Liver (tissue), 9 donors: ENCODE measurements around the gene CCRL2. TPM values are rescaled to one million over a fixed set of nuclear protein-coding genes. Genes with fewer than 3 reads are reported as not detected.

Source experiments
- DNase-seq: peaks from one replicate; pipeline ENCODE4 v3.0.0-alpha.2; 2017; ENCODE audit warnings: low spot score
- H3K27ac ChIP-seq, 2 donors: one replicate each; pipeline ENCODE4 v1.7.0; 2013; ENCODE audit warnings: inconsistent platforms in 2 of 2, low read length in 2 of 2, control low read depth in 1 of 2, low read depth in 1 of 2, mild to moderate bottlenecking in 1 of 2
- H3K27me3 ChIP-seq, 4 donors: one replicate each; pipeline versions ENCODE4 v1.6.1 to v1.7.0; 2013; ENCODE audit warnings: low read length in 3 of 4, inconsistent platforms in 1 of 4, mild to moderate bottlenecking in 1 of 4, moderate library complexity in 1 of 4; ENCODE audit not compliant: control insufficient read depth in 4 of 4, insufficient read depth in 4 of 4
- H3K36me3 ChIP-seq, 4 donors: one replicate each; pipeline versions ENCODE4 v1.6.1 to v1.7.0; 2013; ENCODE audit warnings: low read length in 3 of 4, mild to moderate bottlenecking in 3 of 4, low read depth in 1 of 4, moderate library complexity in 1 of 4; ENCODE audit not compliant: control insufficient read depth in 4 of 4, insufficient read depth in 3 of 4
- H3K4me1 ChIP-seq, 4 donors: one replicate each; pipeline versions ENCODE4 v1.6.1 to v1.7.0; 2013; ENCODE audit warnings: low read length in 3 of 4, mild to moderate bottlenecking in 3 of 4, moderate library complexity in 1 of 4; ENCODE audit not compliant: control insufficient read depth in 4 of 4, insufficient read depth in 4 of 4
- H3K4me3 ChIP-seq, 3 donors: one replicate each; pipeline versions ENCODE4 v1.6.1 to v1.7.0; 2013; ENCODE audit warnings: low read length in 3 of 3, control low read depth in 1 of 3, low read depth in 1 of 3, mild to moderate bottlenecking in 1 of 3
- H3K9ac ChIP-seq, 2 donors: one replicate each; pipeline ENCODE4 v1.7.0; 2013; ENCODE audit warnings: low read length in 2 of 2, mild to moderate bottlenecking in 2 of 2, moderate library complexity in 2 of 2, control low read depth in 1 of 2, low read depth in 1 of 2
- H3K9me3 ChIP-seq, 4 donors: one replicate each; pipeline versions ENCODE4 v1.6.1 to v1.7.0; 2013; ENCODE audit warnings: low read length in 3 of 4; ENCODE audit not compliant: control insufficient read depth in 4 of 4
- ATF3 ChIP-seq: IDR thresholded peaks from 2 replicates; pipeline ENCODE4 v1.6.1; 2016; ENCODE audit warnings: antibody characterized with exemption
- CTCF ChIP-seq: fragments of 150-350 bp; IDR thresholded peaks from 2 replicates; pipeline ENCODE4 v1.5.1; 2017; ENCODE audit warnings: improper control_type of control experiment, low read depth, low read length; ENCODE audit not compliant: missing input control
- EGR1 ChIP-seq, 2 donors: IDR thresholded peaks; 2 replicates each; pipeline ENCODE4 v1.6.1; 2016 to 2018; ENCODE audit warnings: antibody characterized with exemption in 2 of 2, low read depth in 2 of 2
- FOXA1 ChIP-seq: IDR thresholded peaks from 2 replicates; pipeline ENCODE4 v1.6.1; 2016; ENCODE audit warnings: antibody characterized with exemption
- FOXA2 ChIP-seq: IDR thresholded peaks from 2 replicates; pipeline ENCODE4 v1.6.1; 2016; ENCODE audit warnings: antibody characterized with exemption
- GABPA ChIP-seq, 2 donors: IDR thresholded peaks in 1 of 2; conservative IDR thresholded peaks in 1 of 2; 2 replicates each; pipeline ENCODE4 v1.6.1; 2016; ENCODE audit warnings: antibody characterized with exemption in 2 of 2, mild to moderate bottlenecking in 1 of 2, moderate library complexity in 1 of 2
- HNF4A ChIP-seq, 2 donors: conservative IDR thresholded peaks; 2 replicates each; pipeline ENCODE4 v1.6.1; 2016; ENCODE audit warnings: antibody characterized with exemption in 2 of 2, mild to moderate bottlenecking in 2 of 2
- HNF4G ChIP-seq: IDR thresholded peaks from 2 replicates; pipeline ENCODE4 v1.6.1; 2016; ENCODE audit warnings: antibody characterized with exemption
- JUND ChIP-seq, 2 donors: IDR thresholded peaks; 2 replicates each; pipeline ENCODE4 v1.6.1; 2016; ENCODE audit warnings: antibody characterized with exemption in 2 of 2
- MAX ChIP-seq: IDR thresholded peaks from 2 replicates; pipeline ENCODE4 v1.6.1; 2016; ENCODE audit warnings: antibody characterized with exemption
- NR2F2 ChIP-seq: IDR thresholded peaks from 2 replicates; pipeline ENCODE4 v1.6.1; 2016; ENCODE audit warnings: antibody characterized with exemption
- RAD21 ChIP-seq, 2 donors: IDR thresholded peaks; 2 replicates each; pipeline ENCODE4 v1.6.1; 2016; ENCODE audit warnings: antibody characterized with exemption in 2 of 2, mild to moderate bottlenecking in 2 of 2
- REST ChIP-seq: IDR thresholded peaks from 2 replicates; pipeline ENCODE4 v1.6.1; 2016; ENCODE audit warnings: antibody characterized with exemption, mild to moderate bottlenecking
- RXRA ChIP-seq, 2 donors: IDR thresholded peaks; 2 replicates each; pipeline ENCODE4 v1.6.1; 2017 to 2018; ENCODE audit warnings: antibody characterized with exemption in 2 of 2, mild to moderate bottlenecking in 1 of 2
- SP1 ChIP-seq: IDR thresholded peaks from 2 replicates; pipeline ENCODE4 v1.6.1; 2018; ENCODE audit warnings: antibody characterized with exemption, mild to moderate bottlenecking
- TAF1 ChIP-seq: conservative IDR thresholded peaks from 2 replicates; pipeline ENCODE4 v1.6.1; 2016; ENCODE audit warnings: antibody characterized with exemption, mild to moderate bottlenecking
- YY1 ChIP-seq: IDR thresholded peaks from 2 replicates; pipeline ENCODE4 v1.6.1; 2016; ENCODE audit warnings: antibody characterized with exemption, mild to moderate bottlenecking
- ZBTB33 ChIP-seq: IDR thresholded peaks from 2 replicates; pipeline ENCODE4 v1.6.1; 2016; ENCODE audit warnings: antibody characterized with exemption
- WGBS: extraction: QIAGEN DNeasy Blood & Tissue Kit; methylation state at CpG from one replicate; pipeline ENCODE4 v1.1.7; 2013; 5-methylcytosine and 5-hydroxymethylcytosine counted together
- polyA plus RNA-seq, 2 donors: library from polyadenylated mRNA; stranded (reverse) in 1 of 2; unstranded in 1 of 2; fragments of 200-250 nt in 1 of 2; fragments of >200 nt in 1 of 2; fragmentation: Nextera tagmentation in 1 of 2; extraction: Ambion mirVana in 1 of 2; gene quantifications; one replicate each; pipeline versions ENCODE4 v1.2.1 to v1.2.3, GENCODE V29; 2013 to 2015
- total RNA-seq, 2 donors: library from RNA; depleted of rRNA; stranded (reverse); fragments of >200 nt; gene quantifications; one replicate each; pipeline ENCODE4 v1.2.3, GENCODE V29; 2014
- donor health status: healthy.
- donor health status: healthy.
- donor health status: healthy.
- donor health status: healthy.
- donor health status: healthy.

CCRL2 gene
- total and polyA plus RNA-seq, 4 donors = 0.51 to 9.0 (median 0.81) TPM

- H3K36me3 ChIP-seq = no peaks in the 10 kb centered on the region
- DNase-seq = no peak
- TF ChIP-seq RXRA (IDR thresholded peaks at IDR 0.05) = no peak
- no peak for TF ChIP-seq FOXA1
- no peak for TF ChIP-seq HNF4G
- no peak for TF ChIP-seq GABPA (IDR thresholded peaks at IDR 0.05 in 1 of 2, conservative IDR thresholded peaks at IDR 0.05 in 1 of 2)
- no peak for TF ChIP-seq EGR1 (IDR thresholded peaks at IDR 0.05; ENCODE audit: low read depth in 2 of 2)
- TF ChIP-seq TAF1 = no peak
- TF ChIP-seq JUND (IDR thresholded peaks at IDR 0.05) = no peak
- TF ChIP-seq ATF3 = no peak
- no peak for TF ChIP-seq YY1
- no peak for TF ChIP-seq FOXA2
- no peak for TF ChIP-seq SP1
- no peak for TF ChIP-seq RAD21 (IDR thresholded peaks at IDR 0.05)
- TF ChIP-seq REST = no peak
- TF ChIP-seq NR2F2 = no peak
- TF ChIP-seq HNF4A (conservative IDR thresholded peaks at IDR 0.05) = no peak
- no peak for TF ChIP-seq CTCF
- TF ChIP-seq ZBTB33 = no peak
- no peak for TF ChIP-seq MAX
- no peak overlapping the region for H3K27ac ChIP-seq
- WGBS = 87% methylated on average over 7 of the region's 7 CpGs
- H3K9me3 ChIP-seq = no peaks in the 10 kb centered on the region
- peaks cover 0 to 9% (median 4%) of the 10 kb centered on the region in 4 donors for H3K4me1 ChIP-seq
- H3K9ac ChIP-seq = no peak overlapping the region
- no peak overlapping the region for H3K4me3 ChIP-seq
- no peaks in the 10 kb centered on the region for H3K27me3 ChIP-seq
Observed at GRCh38 chr3:46408853-46409252, 1.8 kb downstream of the CCRL2 start.
